Small intestine (tissue), 7 donors: Measurements from ENCODE around the gene ABCA2. TPM values are rescaled to one million over a fixed set of nuclear protein-coding genes. Genes with fewer than 3 reads are reported as not detected.

ENCODE experiments used
- DNase-seq, 2 donors: peaks; one replicate each; pipeline versions ENCODE4 v3.0.0 to v3.0.0-alpha.2; 2013
- FAIRE-seq: peaks from 2 replicates; lab custom pipeline; 2012; peaks lifted over from hg19 to GRCh38; lab: Jason Lieb, UNC
- H3K27ac ChIP-seq, 3 donors: one replicate each; pipeline ENCODE4 v1.5.1; 2013; ENCODE audit warnings: low read length in 2 of 3, mild to moderate bottlenecking in 2 of 3, control low read depth in 1 of 3, inconsistent platforms in 1 of 3, low read depth in 1 of 3, moderate library complexity in 1 of 3
- H3K27me3 ChIP-seq, 3 donors: one replicate each; pipeline ENCODE4 v1.6.1; 2013; ENCODE audit warnings: low read length in 3 of 3, inconsistent platforms in 1 of 3; ENCODE audit not compliant: control insufficient read depth in 3 of 3, insufficient read depth in 3 of 3
- H3K36me3 ChIP-seq, 3 donors: one replicate each; pipeline ENCODE4 v1.6.1; 2013; ENCODE audit warnings: low read length in 3 of 3, inconsistent platforms in 1 of 3, low read depth in 1 of 3, mild to moderate bottlenecking in 1 of 3, moderate library complexity in 1 of 3; ENCODE audit not compliant: control insufficient read depth in 3 of 3, insufficient read depth in 2 of 3
- H3K4me1 ChIP-seq, 3 donors: one replicate each; pipeline ENCODE4 v1.6.1; 2013; ENCODE audit warnings: low read length in 2 of 3, inconsistent platforms in 1 of 3, low read depth in 1 of 3, mild to moderate bottlenecking in 1 of 3, moderate library complexity in 1 of 3; ENCODE audit not compliant: control insufficient read depth in 3 of 3, insufficient read depth in 2 of 3
- H3K4me3 ChIP-seq, 3 donors: one replicate each; pipeline ENCODE4 v1.5.1; 2013; ENCODE audit warnings: low read length in 3 of 3, control low read depth in 1 of 3, inconsistent platforms in 1 of 3, low read depth in 1 of 3, mild to moderate bottlenecking in 1 of 3, moderate library complexity in 1 of 3
- H3K9me3 ChIP-seq, 2 donors: one replicate each; pipeline ENCODE4 v1.6.1; 2013; ENCODE audit warnings: low read depth in 1 of 2, low read length in 1 of 2; ENCODE audit not compliant: control insufficient read depth in 2 of 2, insufficient read depth in 1 of 2
- WGBS, 3 donors: extraction: QIAGEN DNeasy Blood & Tissue Kit; methylation state at CpG; one replicate each; pipeline ENCODE4 v1.1.7; 2013; 5-methylcytosine and 5-hydroxymethylcytosine counted together
- polyA plus RNA-seq, 4 donors: library from polyadenylated mRNA; stranded (reverse) in 3 of 4; unstranded in 1 of 4; fragments of 200-250 nt in 3 of 4; fragments of 120-200 nt in 1 of 4; gene quantifications; one replicate each; pipeline versions ENCODE4 v1.2.1 to v1.2.3, GENCODE V29; 2013
- donor health status: healthy with polysubstance abuse.
- donor health status: control.
- donor health status: control.
- donor health status: Bipolar disorder and iron deficiency.
- donor health status: healthy.

Gene ABCA2
- polyA plus RNA-seq, 4 donors: 3.4 to 29.0 (median 8.8) TPM

DNA sequence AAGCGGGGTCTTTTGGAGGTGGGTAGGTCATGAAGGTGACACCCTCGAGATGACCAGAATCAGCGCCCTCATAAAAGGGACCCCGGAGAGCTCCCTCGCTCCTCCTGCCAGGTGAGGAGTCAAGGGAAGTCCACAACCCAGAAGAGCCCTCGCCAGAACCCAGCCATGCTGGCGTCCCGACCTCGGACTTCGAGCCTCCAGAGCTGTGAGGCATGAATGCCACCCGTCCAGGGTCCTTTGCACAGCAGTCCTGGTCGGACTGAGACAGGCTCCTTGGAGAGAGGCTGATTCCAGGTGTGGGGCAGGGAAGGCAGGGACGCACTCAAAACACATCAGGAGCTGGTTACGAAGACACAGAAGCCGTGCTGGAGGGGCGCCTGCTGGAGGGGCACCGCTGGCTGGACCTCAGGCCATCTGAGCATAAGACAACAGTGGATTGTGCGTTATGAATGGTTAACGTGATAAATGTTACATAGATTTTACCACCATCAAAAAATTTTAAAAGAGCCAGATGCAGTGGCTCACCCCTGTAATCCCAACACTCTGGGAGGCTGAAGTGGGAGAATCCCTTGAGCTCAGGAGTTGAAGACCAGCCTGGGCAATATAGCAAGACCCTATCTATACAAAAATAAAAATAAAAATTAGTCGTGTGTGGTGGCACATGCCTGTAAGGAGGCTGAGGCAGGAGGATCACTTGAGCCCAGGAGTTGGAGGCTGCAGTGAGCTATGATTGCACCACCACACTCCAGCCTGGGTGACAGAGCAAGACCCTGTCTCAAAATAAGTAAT lies 26.0 kb downstream of the ABCA2 start:
- Histone ChIP-seq H3K27ac (no peak overlapping the region), H3K4me3 (no peak overlapping the region), H3K27me3 (peaks cover 0 to 11% (median 0%) of the 10 kb centered on the region in 3 donors), H3K9me3 (peaks cover 0 to 22% of the 10 kb centered on the region in 2 donors), H3K4me1 (peaks cover 0 to 6% (median 4%) of the 10 kb centered on the region in 3 donors), H3K36me3 (peaks cover 0 to 2% (median 0%) of the 10 kb centered on the region in 3 donors)
- DNase-seq: no peak
- no peak for FAIRE-seq
- 69 to 88% (median 71%) methylated on average over 20 of the region's 20 CpGs for WGBS, 3 donors

DNA sequence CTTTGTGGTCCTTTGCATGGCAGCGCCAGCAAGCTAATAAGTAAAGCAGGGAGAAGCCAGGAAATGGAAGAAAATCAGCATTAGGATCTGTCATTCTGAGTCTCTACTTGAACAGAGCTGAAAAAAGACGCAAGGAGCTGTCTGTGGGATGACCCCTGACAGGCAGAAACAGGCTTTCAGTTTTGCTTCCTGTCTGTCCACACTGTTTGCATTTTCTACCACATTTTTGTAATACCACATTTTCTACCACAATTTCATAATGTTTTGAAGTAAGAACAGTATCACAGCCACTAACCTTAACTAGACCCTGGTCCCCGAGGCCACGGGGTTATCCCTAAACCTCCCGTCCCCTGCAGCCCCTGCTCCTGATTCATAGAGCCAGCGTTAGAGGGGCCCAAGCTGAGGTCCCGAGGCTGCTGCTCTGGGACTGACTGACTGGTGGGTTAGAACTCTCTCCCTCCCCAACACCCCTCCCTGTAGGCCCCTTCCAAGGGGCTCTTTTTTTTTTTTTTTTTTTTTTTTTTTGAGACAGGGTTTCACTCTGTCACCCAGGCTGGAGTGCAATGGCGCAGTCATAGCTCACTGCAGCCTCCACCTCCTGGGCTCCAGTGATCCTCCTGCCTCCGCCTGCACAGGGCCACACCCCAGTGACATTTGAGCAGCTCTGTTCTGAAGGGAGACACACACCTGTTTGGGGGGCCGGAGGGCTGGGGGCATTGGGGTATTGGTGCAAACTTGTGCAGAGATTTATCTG lies 27.7 kb downstream of the ABCA2 start:
- H3K4me1 ChIP-seq: peaks cover 0 to 21% (median 8%) of the 10 kb centered on the region in 3 donors
- peaks cover 0 to 8% of the 10 kb centered on the region in 2 donors for H3K9me3 ChIP-seq
- no peaks in the 10 kb centered on the region for H3K36me3 ChIP-seq
- no peak overlapping the region for H3K4me3 ChIP-seq
- H3K27ac ChIP-seq: peak overlapping the region in 2 of 3 donors; percentile 41 to 87
- DNase-seq (peak in 1 of 2 donors; percentile 36), FAIRE-seq (no peak)
- WGBS, 3 donors: 47 to 64% (median 52%) methylated on average over 10 of the region's 10 CpGs
- H3K27me3 ChIP-seq: peaks cover 0 to 27% (median 0%) of the 10 kb centered on the region in 3 donors

DNA sequence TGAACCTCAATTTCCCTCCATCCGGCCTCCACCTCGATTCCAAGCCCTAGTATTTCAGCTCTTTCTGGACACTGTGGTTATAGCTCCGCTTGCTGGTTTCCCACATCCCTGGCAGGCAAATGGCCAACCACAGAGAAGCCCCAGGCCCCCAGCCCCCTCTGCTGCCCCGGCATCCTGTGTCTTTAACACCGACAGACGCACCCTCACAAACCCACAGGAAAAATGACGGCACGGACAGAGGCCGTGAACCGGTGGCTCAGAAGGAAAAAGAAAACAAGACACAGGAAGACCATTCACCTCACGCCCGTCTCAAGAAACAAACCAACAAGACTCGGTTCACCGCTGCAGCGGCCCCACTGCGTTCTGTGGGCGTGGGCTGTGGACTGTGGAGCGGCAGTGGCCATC lies 30.2 kb downstream of the ABCA2 start:
- Histone ChIP-seq H3K27me3 (peaks cover 0 to 42% (median 0%) of the 10 kb centered on the region in 3 donors), H3K4me3 (no peak overlapping the region), H3K27ac (peak overlapping the region in 2 of 3 donors; percentile 28 to 66), H3K4me1 (peaks cover 2 to 43% (median 11%) of the 10 kb centered on the region in 3 donors), H3K9me3 (no peaks in the 10 kb centered on the region), H3K36me3 (peaks cover 0 to 13% (median 0%) of the 10 kb centered on the region in 3 donors)
- 51 to 73% (median 55%) methylated on average over 18 of the region's 18 CpGs for WGBS, 3 donors
- FAIRE-seq (no peak), DNase-seq (peak in 1 of 2 donors; percentile 28)

DNA sequence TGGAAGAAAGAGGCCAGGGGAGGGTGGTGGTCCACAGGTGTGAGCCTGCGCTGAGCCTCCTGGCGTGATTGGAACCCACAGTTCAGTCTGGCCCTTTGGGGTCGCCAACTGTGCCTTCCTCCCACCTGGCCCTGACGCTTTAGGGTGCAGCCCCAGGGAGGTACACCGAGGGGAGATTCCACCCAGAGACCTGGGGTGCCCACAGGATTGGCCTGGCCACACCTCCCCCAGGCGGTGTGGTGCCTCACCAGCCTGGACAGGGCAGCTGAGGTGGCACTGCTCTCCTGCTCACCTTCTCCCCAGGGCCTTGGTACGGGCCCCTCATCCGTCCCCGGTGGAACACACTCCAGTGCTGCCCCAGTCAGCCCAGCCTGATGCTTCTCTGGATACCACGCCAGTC lies 30.7 kb downstream of the ABCA2 start:
- peaks cover 0 to 13% (median 0%) of the 10 kb centered on the region in 3 donors for H3K36me3 ChIP-seq
- no peak for FAIRE-seq
- peak overlapping the region in 2 of 3 donors; percentile 28 to 66 for H3K27ac ChIP-seq
- H3K9me3 ChIP-seq: no peaks in the 10 kb centered on the region
- WGBS, 3 donors: 41 to 70% (median 49%) methylated on average over 10 of the region's 10 CpGs
- H3K4me1 ChIP-seq: peaks cover 2 to 48% (median 11%) of the 10 kb centered on the region in 3 donors
- H3K4me3 ChIP-seq: peak overlapping the region in 1 of 3 donors; percentile 30
- no peak for DNase-seq
- peaks cover 0 to 42% (median 0%) of the 10 kb centered on the region in 3 donors for H3K27me3 ChIP-seq

DNA sequence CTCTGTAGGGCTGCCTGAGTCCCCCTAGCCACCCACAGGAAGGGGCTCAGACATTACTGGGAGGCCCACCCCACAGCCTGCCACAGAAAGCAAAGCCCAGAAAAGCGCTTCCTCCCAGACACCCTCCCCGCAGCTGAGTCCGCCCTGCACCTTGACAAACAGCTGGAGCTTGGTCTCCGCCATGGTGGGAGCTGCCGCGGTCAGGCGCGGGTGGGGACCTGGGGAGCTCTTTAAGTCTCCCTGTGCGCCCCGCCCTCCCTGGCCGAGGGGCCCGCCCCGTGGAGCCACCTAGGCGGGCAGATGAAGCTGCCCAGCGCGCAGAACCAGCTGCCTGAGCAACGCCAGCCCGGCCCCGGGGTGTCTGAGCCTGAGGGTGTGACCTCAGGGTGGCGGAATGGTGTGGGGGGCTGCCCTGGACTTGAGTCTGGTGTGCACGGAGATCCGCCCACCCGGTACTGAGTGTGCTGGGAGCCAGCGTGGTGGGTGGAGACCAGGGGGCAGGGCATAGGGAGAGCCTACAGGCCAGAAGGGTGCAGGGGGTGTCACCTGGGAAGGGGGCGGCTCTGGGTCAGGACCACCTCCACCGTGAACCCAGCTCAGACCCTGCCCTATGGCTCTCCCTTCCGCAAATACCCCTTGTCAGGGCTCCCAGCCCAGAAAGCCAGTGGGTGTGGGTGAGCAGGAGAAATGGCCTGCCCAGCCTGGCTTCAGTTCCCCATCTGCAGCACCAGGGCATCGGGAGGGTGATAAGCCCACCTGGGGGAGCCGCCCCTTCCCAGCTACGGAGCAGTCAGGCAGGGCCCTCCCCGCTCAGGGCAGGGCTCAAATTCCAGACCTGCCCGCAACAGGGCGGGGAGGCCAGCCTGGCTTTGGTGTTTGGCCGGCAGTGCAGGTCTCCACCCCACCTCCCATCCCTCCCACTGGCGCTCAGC lies 31.4 kb downstream of the ABCA2 start, which contains the start of gene CLIC3:
TSS of gene CLIC3 (minus strand) at position 208 of the 932 bp plus-strand sequence. CDS start at position 183, 25 bp downstream.
- WGBS, 3 donors: 5 to 17% (median 9%) methylated on average over 29 to 35 of the region's 35 CpGs
- Histone ChIP-seq H3K4me1 (peaks cover 2 to 48% (median 11%) of the 10 kb centered on the region in 3 donors), H3K36me3 (peaks cover 0 to 13% (median 0%) of the 10 kb centered on the region in 3 donors), H3K9me3 (no peaks in the 10 kb centered on the region), H3K27me3 (peaks cover 0 to 42% (median 0%) of the 10 kb centered on the region in 3 donors), H3K4me3 (peak within 1 kb of the TSS in 2 of 3 donors; percentile 19 to 30), H3K27ac (peak within 1 kb of the TSS in 2 of 3 donors; percentile 66 to 69)
- FAIRE-seq (no peak), DNase-seq (peak; percentile 51 to 60)

DNA sequence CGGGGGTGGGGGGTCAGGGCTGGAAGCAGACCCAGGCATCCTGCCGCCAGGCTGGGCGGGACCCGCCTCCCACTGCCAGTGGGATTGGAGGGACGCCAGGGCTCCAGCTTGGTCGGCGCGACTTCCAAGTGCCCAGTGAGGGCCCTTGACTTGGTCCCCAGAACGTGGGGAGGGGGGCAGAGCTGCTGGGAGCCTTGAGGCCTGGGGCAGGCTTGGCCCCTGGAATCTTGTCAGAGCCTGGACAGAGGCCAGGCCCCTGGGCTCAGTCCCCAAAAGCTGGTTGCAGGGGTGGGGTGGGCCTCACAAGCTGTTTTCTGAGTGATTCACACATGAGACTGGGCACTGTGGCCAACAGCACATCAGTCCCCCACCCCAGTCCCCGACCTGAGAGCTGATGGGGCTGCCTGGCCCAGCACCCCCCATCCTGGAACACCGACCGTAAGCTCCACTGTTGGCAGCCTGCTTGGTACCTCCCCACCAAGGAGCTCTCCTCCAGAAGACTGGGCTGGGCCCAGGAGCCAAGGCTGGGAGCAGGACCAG lies 32.2 kb downstream of the ABCA2 start:
- H3K36me3 ChIP-seq: peaks cover 0 to 13% (median 0%) of the 10 kb centered on the region in 3 donors
- peak overlapping the region in 1 of 3 donors; percentile 30 for H3K4me3 ChIP-seq
- H3K9me3 ChIP-seq: peaks cover 0 to 5% of the 10 kb centered on the region in 2 donors
- DNase-seq (peak in 1 of 2 donors; percentile 41), FAIRE-seq (no peak)
- H3K27ac ChIP-seq: peak overlapping the region in 2 of 3 donors; percentile 63 to 69
- peaks cover 0 to 42% (median 0%) of the 10 kb centered on the region in 3 donors for H3K27me3 ChIP-seq
- 10 to 21% (median 16%) methylated on average over 12 of the region's 12 CpGs for WGBS, 3 donors
- H3K4me1 ChIP-seq: peaks cover 2 to 48% (median 11%) of the 10 kb centered on the region in 3 donors

DNA sequence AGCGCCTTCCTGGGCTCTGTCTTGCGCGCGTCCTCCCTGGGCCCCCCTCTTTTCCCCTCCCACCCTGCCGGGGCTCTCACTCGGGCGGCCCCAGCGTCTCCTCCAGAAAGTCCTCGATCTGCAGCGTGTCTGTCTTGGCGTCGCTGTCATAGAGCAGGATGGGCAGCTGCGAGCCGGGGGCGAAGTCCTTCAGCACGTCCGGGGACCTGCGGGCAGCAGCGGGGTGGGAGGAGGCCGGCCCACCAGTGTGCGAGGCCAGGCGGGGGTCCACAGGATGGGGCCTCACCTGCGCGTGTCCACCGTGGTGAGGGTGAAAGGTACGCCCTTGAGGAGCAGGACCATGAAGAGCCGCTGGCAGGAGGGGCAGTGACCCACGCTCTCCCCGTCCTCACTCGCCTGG lies 32.7 kb downstream of the ABCA2 start:
- FAIRE-seq (no peak), DNase-seq (peak; percentile 12 to 40)
- Histone ChIP-seq H3K27me3 (peaks cover 0 to 42% (median 0%) of the 10 kb centered on the region in 3 donors), H3K4me1 (peaks cover 2 to 48% (median 11%) of the 10 kb centered on the region in 3 donors), H3K36me3 (peaks cover 0 to 13% (median 0%) of the 10 kb centered on the region in 3 donors), H3K9me3 (peaks cover 0 to 10% of the 10 kb centered on the region in 2 donors), H3K27ac (no peak overlapping the region), H3K4me3 (no peak overlapping the region)
- WGBS, 3 donors: 12 to 28% (median 23%) methylated on average over 27 to 30 of the region's 30 CpGs
